EH (cell line): ENCODE data around the gene ENDOV.

Experiments
- DNase-seq: peaks from one replicate; pipeline ENCODE4 v3.0.0-alpha.2; 2015; ENCODE audit warnings: low read depth

ENDOV gene

DNA sequence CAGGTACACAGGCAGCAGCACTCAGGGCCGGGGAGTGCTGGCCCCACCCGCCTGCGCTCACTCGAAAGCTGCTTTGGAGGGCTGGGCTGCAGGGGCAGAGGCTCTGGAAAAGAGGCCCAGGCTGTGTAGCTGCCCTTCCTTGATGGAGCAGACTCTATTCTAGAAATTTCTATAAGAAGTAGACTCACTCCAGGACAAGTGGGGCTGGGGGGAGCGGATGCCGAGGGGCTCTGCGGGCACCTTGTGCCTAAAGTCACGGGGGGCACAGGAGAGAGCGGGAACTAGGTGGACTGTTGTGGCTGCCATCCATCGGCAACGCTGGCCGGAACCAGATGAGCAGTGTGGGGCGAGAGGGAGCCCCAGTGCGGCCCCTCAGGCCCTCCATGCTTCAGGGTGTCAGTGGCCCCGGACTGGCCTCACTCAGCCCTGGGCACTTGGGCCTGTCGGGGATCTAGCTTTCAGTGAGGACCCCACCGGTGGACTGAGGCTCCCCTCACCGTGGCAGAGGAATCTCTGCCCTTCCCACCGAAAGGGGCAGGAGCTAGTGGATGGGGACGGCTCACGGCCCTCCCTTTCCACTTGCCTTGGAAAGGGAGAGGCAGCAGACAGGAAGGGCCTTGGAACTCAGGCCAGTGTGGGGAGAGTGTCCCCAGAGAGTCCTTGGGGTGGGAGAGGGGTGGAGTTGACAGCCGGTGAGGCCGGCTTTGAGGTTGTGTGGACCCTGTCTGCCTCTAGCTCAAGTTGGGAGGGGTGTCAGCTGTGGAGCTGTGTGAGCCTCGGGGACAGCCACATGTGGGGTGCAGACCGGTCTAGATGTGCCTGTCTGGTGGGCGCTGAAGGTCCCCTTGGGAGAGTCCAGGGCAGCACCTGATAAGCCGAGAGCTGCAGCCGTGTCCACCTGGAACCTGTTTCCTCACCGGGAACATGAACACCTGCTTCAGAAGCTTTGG, 16.6 kb downstream of the ENDOV start:
- no peak for DNase-seq

DNA sequence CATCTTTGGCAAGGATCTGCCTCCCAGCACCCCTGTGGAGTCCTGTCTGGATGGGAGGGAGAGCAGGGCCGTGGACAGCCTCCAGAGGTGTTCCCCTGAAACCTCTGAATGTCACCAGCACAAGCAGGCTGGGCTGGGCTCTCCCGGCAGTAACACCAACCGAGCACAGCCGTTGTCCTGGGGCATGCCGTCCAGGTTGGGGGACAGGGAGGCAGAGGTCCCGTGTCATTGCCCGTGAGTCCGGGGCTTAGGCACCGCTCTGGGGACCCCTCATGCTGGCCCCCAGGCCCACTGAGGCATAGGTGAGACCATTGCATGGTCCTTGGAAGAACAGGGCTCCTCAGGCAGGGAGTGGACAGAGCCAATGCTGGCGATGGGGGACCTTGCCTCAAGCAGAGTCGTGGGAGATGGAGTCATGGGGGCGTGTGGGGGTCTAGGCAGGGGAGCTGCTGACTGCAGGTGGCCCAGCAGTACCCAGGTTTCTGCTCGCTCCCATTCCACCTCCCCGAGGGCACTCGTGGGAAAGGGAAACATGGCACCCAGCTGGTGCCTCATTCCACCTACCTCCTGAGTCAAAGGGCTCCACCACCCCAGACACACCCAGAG, 17.5 kb downstream of the ENDOV start:
- no peak for DNase-seq

DNA sequence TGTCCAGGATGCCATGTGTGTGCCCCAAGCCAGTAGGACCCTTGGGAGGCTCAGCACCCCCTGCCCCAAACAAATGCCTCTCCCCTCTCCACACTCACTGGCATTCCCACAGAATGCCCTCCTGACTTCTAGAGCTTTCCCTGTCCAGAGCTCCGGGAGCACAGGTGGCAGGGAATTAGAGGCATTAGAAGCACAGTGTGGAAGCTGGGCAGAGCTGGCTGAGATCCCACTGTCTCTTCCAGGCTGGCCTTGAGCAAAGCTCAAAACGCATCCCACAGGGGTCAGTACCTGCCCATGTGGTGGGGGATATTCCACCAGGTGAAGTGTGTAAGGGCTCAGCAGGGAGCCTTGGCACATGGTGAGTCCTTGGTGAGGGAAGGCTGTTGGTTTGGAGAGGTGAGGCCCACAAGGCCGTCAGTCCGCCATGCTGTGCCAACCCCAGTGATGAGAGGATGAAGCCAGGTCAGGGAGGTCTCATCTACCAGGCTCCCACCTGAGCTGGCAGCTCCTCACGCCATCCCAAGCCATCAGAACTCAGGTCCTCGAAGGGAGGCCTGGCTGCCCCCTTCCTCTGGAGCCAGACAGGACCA, 18.1 kb downstream of the ENDOV start:
- DNase-seq, result no peak

DNA sequence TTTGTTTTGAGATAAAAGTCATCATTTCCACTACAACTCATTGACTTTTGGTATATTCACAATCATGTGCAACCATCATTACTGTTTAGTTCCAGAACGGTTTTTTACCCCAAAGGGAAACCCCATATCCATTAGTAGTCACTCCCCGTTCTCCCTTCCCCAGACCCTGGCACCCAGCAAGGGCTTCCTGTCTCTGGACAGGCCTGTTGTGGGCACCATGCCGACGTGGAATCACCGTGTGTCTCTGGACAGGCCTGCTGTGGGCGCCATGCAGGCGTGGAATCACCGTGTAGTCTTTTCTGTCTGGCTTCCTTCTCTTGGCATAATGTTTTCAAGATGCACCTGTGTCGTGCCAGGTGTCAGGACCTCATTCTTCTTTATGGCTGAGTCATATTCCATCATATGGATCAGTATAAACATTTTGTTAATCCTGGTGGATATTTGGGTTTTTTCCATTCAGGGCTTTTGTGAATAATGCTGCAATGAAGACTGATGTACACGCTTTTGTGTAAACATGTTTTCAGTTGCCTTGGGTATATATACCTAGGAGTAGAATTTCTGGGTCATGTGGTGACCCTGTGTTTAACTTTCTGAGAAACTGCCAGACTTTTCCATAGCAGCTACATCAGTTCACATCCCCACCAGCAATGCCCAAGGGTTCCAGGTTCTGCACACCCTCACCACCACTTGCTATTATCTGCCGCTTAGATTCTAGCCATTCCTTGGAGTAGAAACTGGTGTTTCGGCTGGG, 19.1 kb downstream of the ENDOV start:
- no peak for DNase-seq

DNA sequence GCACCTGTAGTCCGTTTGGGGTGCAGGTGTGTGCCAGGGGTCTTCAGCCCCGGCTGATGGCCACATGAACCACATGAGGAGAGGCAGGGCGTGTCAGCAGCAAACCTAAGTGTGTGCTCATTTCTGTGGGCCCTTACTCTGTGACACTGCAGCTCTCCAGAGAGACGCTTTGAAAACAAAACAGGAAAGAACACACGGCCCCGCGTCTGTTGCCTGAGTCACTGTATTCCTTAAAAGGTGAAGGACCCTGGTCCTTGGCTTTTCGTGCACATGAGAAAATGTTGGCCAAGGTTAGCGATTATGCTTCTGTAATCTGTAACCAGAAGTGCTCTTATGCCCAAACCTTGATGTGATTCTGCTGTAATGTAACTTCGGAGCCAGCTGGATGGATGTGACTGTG, 22.6 kb downstream of the ENDOV start:
- no peak for DNase-seq

DNA sequence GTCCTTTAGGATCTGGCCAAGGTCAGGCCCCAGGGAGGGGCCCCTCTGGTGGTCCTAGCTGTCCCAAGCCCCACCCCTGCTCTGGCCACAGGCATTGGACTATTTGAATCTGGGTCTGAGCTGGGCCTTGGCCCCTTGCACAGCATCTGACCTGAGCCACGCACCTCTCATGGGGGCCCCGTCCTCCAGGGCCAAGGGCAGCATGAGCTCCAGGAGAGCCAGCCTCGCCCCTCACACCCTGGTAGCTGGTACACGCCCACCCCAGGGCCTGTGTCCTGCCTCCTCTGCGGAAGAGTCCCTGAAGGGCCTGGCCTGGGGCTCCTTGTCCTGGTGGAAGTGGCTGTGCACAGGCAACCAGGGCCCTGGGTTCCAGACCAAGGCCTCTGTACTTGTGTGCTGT, 23.8 kb downstream of the ENDOV start:
- no peak for DNase-seq

DNA sequence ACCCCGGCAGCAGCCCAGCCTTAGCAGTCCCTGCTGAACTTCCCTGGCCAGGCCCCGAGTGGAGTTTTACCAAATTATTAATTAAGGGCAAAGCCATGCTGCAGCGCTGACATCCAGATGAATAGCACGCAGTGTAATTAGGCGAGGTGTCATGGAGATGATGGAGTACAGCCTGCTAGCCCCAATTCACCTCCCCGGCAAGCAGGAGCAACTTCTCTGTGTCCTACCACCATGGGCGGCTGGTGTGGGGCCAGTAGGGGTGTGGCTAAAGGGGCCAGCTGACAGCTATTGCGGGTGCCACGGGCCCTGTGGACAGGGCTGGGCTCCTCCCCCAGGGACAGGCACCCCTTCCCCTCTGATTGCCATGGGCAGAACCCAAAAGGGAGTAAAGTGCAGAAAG, 24.5 kb downstream of the ENDOV start:
- no peak for DNase-seq

DNA sequence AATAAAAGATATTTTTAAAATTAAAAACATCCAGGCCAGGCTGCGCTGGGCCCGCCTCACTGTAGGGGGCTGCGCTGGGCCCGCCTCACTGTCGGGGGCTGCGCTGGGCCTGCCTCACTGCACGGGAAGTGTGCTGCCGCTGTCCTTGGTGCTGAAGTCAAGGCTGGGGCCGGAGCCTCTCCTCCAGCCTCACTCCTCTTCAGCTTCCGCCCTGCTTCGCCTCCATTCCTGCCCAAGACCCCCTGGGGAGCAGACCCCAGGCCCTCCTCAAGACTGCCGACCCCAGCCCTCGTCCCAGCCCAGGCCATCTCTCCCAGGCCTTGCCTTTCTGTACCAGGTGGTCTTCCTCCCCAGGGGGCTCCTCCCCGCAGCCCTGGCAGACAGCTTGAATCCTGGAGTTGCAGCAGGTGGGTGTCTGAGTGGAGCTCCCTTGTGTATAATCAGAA, 26.2 kb downstream of the ENDOV start:
- peak; percentile 57 for DNase-seq

DNA sequence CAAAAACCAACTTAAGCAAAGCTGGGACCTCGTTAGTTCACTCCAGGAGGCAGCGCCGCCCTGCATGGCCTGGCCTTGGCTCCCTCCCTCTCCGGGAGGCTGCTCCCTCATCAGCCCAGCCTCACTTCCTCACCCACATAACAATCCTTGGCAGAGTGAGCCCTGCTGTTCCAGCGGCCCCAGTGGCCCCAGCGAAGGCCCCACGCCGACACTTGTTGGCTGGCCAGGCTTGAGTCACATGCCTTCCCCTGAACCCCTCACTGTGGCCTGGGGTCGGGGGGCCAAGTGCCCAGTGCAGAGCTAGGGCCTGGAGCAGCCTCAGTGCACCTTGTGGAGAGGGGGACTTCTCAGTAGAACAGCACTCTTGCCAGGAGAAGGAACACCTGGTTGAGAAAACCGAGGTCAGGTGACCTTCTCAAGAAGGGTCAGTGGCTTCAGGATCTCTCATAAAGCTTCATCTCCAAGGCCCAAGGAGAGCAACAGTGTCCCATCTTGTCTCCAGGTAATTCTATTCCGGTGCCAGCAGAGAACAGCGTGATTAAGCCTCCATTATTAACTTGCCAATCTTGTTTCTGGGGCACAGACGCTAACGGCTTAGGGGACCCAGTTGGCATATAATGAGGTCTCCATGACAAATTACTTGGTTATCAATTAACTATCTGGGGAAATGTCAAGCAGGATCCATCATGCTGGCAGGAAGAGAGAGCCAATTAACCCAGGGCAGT, 26.8 kb downstream of the ENDOV start:
- DNase-seq, result no peak

DNA sequence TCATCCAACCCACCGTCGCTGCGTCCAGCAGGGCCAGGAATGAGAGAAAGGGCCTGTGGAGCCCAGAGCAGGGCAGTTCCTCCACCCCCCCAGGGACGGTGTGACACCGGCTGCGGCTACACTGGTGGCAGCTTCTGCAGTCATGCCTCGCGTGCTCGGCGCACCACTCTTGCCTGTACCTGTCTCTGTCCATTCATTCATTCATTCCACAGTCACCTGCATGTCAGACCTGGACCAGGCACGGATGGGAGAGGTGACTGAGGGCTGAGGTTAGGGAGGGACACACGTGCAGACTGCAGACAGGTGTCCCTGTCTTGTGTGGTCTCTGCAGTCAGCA, 27.3 kb downstream of the ENDOV start:
- no peak for DNase-seq

DNA sequence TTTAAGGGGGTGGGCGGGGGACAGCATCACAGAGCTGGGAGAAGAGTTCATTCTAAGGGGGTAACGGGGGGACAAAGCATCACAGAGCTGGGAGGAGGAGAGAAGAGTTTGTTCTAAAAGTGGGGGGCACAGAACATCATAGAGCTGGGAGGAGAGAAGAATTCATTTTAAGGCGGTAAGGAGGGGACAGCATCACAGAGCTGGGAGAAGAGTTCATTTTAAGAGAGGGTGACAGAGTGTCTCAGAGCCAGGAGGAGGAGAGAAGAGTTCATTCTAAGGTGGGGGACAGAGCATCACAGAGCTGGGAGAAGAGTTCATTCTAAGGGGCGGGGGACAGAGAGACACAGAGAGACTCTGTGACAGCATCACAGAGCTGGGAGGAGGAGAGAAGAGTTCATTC, 27.8 kb downstream of the ENDOV start:
- no peak for DNase-seq

DNA sequence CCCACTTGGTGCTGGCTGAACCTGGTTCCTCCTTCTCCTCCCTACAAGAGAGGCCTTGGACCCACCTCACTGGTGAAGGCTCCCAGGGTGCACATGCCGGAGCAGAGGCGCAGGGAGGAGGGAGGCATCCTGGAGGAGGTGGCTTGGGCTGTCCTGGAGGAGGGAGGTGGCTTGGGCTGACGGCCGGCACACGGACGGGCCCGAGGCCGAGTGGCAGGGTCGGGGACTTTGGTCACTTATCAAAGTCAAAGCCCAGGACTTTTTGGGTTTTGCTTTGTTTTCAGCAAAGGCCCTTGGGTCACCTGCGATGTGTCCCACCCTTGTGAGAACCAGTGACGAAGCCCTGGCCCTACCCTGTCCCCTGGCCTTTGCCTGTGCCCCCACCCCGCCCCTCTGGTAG, 28.5 kb downstream of the ENDOV start:
- no peak for DNase-seq

DNA sequence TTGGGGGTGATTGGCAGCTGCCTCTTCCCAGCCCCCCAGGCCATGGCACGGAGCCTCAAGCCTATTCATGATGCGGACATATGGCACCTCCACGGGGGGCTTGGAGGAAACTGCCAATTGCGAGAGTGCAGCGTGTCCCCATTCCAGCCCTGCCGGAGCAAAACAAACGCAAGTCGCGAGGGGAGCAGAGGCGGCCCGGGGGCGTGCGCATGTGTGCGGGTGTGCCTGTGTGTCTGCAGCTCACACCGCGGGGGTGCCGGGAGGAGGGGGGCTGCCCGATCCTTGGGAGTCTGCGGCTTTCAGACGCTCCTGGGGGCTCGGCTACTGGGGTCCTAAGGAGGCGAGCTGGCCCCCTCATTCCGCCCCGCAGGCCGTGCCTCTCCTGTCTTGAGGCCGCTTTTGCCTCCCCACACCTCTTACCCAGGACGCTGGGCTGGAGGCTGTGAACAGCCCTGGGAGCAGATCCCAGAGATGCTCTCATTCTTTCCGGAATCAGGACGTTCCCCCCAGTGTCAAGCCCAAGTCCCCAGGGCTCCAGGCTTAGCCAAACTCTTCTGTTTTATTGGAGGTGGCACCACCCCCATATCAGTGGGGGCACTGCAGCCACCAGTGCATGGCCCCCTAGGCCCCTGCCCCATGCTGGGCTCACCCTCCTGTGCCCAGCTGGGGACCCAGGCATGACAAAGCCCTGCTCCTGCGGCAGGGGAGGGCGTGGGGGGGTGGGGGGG, 29.1 kb downstream of the ENDOV start:
- DNase-seq, result no peak

DNA sequence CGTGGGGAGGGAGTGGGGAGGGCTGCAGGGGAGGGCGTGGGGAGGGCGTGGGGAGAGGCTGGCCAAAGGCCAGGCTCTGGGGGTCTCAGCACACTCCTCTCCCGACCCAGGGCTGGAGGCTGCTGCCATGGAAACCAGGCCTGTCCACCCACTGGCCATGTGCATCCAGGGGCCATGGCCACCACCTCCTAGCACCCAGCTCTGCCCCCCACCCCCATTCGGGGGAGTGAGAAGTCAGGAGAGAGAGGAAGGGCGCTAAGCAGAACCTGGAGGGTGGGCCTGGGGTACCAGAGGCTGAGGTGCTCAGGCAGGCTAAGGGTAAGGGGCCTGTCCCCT, 29.6 kb downstream of the ENDOV start:
- no peak for DNase-seq

DNA sequence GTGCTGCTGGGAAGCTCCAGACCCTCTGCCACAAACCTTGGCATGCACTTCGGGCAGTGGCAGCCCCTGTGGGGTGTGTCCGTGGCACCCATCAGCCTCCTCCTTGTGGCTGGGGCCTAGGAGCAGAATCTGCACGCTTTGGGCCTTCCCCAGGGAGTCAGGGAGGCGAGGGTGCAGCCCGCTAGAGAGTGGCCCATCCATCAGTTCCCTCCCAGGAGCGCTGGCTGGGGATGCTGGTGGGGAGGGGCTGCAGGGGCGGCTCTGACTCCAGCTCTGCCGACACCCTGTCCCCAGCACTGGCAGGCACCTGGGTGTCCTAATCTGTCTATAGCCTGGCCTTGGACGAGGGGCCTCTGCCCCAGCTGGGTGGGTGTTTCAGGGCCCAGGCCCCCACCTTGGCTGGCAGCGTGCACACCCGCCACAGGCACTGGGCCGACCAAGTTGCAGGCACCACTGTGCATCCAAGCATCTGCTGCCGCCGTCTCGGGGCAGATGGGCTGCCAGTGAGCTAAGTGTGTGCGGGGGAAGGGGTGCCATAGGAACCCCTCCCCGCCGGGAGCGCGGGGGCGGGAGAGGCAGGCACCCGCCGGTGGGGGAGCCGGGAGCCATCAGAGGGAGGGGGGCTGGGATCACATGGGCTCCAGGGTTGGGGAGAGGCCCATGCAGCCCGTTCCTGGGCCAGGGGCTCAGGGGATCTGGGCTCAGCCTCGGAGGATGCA, 30.2 kb downstream of the ENDOV start:
- no peak for DNase-seq

DNA sequence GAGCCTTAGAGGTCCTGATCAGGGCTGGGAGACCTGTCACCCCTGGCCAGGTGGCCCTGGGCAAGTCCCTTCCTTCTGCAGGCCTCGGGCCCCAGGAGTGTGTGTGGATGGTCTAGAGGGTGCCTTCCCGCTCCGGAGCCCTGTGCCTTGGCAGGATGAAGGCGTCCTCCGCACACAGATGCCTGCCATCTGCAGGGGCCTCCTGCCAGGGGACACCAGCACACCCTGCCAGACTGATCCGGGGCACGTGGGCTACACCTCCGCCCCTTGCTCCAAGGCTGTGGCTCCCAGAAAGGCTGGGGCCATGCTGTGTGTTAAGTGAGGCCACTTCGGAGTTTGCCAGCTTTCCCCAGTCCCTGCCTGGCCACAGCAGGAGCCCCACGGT, 30.8 kb downstream of the ENDOV start:
- DNase-seq, result no peak

DNA sequence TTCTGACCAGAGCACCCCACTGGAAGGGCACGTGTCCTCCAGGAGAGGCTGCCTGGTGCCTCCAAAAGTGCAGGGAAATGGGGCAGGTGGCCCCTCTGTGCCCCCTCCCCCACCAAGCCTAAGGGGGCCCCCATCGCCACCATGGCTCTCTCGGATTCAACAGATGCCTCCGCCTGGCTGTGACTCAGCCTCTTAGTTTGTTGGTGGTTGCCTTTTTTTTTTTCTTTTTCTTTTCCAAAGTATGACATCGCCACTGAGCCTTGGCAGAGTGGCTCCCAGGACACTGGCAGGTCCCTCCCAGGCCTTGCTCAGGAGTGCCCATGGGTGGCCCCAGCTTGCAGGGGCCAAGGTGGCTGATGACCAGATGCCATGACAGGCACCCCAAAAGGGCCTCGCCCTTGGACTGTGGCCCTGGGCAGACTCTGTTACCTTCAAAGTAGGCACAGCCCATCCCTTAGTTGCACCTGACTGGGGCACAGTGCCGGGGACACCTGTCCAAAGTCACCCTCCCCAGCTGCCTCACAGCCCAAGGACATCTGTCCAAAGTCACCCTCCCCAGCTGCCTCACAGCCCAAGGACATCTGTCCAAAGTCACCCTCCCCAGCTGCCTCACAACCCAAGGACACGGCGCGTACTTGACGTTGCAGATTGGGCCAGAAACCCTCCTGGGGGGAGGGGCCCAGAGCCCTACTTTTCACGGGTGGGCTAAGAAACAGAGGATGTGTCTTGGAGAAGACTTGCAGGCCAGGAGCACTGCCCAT, 31.9 kb downstream of the ENDOV start:
- peak; percentile 48 for DNase-seq

DNA sequence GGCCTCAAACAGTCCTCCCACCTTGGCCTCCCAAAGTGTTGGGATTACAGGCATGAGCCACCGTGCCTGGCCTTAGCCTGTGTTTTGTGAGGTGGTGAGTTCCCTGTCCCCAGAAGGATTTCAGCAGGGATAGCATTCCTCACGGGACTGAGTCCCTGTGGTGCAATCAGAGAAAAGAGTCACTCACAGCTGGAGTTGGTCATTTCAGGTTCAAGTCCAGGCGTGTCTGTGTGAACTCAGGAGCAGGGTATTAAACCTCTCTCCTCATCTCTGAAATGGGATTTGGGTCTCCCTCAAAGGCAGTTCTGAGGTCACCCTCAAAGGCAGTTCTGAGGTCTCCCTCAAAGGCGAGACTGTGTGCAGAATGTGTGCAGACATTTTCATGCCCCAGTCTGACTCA, 32.8 kb downstream of the ENDOV start:
- no peak for DNase-seq

DNA sequence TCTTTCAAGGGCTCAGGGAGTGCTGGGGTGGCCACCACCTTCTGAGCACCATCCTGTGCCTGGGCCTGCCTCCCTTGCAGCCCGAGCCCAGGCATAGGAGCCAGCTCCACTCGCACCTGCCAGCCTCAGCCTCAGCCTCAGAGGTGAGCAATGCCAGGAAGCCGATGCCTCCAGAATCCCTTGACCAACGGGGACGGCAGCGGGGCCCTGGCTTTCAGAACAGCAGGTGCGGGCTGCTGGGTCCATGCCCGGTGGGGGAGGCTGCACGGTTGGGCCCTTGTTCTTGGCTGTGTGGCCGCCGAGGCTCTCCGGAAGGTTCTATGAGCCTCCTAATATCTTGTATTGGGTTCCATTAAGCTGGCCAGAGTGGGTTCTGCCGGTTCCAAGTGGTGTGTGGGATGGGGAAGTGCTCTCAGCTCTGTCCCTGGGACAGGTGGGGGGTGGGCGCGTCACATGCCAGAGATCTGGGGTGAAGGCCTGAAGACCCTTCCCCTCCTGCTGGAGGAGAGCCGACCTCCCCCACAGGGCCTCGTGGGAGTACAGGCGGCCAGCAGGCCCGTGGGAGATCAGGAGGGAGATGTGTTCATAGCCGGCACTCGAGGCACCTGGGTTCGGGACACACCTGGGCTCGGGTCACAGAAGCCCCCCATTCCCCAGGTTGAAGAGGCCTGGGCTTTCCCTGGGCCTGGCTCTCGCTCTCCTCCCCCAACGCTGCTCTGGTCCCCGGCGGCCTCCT, 34.4 kb downstream of the ENDOV start:
- DNase-seq, result no peak
